Breast epithelium (tissue), 3 donors: Measurements from ENCODE around the gene NFASC.

Experiments
- POLR2A ChIP-seq: fragments of 450-650 bp; IDR thresholded peaks from one replicate; pipeline ENCODE4 v1.6.1; 2016; ENCODE audit warnings: antibody characterized with exemption, mild to moderate bottlenecking, moderate library complexity
- POLR2AphosphoS5 ChIP-seq, 3 donors: sonication (generic); formaldehyde crosslinking; IDR thresholded peaks; one replicate each; pipeline ENCODE4 v1.6.1; 2017; ENCODE audit warnings: antibody characterized with exemption in 3 of 3
- TF ChIP-seq, protein P1 (sequence below), 3 donors: fragments of 450-650 bp; IDR thresholded peaks; one replicate each; pipeline ENCODE4 v1.5.1; 2016 to 2017; ENCODE audit warnings: antibody characterized with exemption in 3 of 3, mild to moderate bottlenecking in 3 of 3, moderate library complexity in 3 of 3

- TF ChIP-seq, protein P1, sequence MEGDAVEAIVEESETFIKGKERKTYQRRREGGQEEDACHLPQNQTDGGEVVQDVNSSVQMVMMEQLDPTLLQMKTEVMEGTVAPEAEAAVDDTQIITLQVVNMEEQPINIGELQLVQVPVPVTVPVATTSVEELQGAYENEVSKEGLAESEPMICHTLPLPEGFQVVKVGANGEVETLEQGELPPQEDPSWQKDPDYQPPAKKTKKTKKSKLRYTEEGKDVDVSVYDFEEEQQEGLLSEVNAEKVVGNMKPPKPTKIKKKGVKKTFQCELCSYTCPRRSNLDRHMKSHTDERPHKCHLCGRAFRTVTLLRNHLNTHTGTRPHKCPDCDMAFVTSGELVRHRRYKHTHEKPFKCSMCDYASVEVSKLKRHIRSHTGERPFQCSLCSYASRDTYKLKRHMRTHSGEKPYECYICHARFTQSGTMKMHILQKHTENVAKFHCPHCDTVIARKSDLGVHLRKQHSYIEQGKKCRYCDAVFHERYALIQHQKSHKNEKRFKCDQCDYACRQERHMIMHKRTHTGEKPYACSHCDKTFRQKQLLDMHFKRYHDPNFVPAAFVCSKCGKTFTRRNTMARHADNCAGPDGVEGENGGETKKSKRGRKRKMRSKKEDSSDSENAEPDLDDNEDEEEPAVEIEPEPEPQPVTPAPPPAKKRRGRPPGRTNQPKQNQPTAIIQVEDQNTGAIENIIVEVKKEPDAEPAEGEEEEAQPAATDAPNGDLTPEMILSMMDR (IDR thresholded peaks at IDR 0.05) = no peak
- TF ChIP-seq POLR2AphosphoS5 (IDR thresholded peaks at IDR 0.05) (no peak), POLR2A (no peak)
These were observed 197.9 kb downstream of the NFASC start for GRCh38 chr1:205068457-205069040.
